HPDE6-E6E7 (cell line): ENCODE results near the gene AHNAK.
"Not testable (repeated sequence)": the region's sequence is repeated elsewhere in the genome, so short reads cannot be mapped to it uniquely, and the experiment has no call there.

Experiments
- DNase-seq: peaks from one replicate; pipeline ENCODE4 v3.0.0; 2011; ENCODE audit warnings: missing footprints; ENCODE audit errors: extremely low spot score

Gene AHNAK

DNA sequence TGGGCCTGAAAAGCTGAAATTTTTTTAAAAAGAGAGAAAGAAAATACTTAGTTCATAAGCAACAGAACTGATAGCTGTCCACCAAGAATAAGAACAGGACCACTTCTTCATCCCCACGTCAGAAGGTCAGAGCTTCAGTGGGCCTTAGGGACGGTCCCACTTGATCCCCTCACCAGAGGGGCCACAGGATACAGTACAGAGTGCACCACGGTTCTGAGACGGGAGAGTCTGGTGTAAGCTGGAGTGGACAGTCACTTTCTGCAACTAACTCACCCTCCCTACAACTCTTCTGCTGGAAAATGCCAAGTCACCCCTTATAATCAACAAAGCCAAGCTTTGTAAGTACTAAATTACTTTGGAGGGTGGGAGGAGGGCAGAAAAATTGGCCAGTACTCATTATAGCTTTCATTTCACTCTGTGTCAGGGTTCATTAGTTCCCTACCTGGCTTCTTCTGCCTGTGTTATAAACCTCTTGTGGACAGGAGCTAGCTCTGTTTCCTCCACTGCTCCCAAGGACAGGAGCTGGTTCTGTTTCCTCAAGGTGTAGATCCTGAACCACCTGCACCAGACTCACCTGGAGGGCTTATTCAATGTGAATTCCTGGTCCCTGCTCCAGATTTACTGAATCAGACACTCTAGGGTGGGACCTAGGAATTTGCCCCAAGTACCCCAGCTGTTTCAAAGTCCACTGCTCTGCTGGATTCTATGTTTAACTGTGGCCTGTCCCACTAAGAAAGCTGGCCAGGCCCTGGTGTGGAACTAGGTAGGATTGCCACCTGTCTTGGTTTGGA lies 88.2 kb downstream of the AHNAK start:
- no peak for DNase-seq

DNA sequence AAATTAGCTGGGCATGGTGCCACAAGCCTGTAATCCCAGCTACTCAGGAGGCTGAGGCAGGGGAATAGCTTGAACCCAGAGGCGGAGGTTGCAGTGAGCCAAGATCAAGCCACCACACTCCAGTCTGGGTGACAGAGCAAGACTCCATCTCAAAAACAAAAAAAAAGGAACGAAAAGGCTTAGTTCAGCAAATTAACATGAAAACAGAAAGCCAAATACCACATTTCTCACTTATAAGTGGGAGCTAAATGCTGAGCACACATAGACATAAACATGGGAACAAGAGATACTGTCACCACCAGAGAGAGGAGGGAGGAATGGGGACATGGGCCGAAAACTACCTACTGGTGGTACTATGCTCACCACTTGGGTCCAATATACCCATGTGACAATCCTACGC lies 89.1 kb downstream of the AHNAK start:
- DNase-seq: no peak

DNA sequence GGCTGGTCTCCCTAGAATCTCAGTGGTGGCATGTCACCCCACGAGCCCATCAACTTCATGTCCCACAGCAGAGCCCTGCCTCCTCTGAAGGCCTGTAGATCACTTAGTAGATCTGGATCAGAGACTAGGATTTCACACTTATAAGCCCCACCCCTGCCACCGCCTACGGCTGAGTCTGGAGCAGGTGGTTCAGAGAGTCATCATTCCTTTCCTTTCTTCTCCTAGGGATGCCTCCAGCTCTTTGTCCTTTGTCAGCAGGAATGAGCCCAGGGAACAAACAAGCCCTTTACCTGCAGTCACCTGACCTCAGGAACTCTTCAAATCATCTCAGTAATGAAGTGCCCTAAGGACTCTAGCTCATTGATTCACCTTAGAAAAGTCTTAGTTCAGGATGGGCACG lies 90.0 kb downstream of the AHNAK start:
- no peak for DNase-seq

DNA sequence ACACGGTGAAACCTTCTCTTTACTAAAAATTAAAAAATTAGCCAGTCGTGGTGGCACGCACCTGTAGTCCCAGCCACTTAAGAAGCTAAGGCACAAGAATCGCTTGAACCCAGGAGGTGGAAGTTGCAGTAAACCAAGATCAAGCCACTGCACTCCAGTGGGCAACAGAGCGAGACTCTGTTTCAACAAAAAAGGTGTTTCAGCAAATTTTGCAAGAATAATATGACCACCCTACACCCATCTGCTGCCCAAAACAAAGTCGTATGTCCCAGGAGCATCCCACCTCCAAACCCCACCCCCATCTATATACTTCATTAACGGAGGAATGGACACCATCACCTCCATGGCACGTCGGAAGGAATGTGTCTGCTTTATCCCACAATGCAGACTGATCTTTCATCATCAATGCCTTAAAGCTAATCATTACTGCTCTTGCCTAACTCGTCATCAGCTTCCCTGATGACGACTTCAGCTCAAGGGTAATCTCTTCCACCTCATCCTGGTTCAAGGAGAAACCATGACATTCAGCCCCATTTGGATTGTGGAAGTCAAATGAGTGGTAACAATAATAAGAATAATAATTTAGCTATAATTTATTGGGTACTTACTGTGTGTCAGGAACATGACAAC lies 93.7 kb downstream of the AHNAK start:
- no peak for DNase-seq

DNA sequence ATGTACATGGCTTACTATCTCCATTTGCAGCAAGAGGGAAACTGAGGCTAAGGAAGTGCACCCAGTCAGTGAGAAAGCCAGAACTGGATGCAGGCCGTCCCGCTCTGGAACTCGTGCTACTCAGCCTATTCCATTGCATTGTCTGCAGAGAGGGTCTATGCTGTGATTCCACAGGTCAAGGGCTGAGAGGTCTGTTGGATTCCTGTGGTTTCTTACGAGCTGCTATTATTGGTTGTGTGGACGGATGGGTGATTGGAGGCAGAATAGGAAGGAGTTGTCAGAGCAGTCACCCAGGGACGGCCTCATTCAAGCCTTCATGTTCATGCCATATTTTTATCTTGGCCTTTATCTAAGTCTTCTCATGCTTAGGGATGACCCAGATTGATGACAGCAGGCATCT lies 94.3 kb downstream of the AHNAK start:
- DNase-seq: no peak

DNA sequence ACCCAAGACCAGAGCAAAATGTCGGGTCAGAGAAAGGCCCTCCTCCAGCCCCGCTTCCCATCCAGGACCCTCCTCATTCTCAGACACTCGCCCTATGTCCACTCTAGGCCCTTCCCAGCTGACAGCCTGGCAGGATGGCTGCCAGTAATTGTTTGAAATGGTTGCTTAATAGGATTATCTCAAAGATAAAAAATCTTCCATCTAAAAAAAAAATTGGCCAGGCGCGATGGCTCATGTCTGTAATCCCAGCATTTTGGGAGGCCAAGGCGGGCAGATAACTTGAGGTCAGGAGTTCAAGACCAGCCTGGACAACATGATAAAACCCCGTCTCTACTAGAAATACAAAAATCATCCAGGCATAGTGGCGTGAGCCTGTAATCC lies 95.4 kb downstream of the AHNAK start:
- DNase-seq: no peak

DNA sequence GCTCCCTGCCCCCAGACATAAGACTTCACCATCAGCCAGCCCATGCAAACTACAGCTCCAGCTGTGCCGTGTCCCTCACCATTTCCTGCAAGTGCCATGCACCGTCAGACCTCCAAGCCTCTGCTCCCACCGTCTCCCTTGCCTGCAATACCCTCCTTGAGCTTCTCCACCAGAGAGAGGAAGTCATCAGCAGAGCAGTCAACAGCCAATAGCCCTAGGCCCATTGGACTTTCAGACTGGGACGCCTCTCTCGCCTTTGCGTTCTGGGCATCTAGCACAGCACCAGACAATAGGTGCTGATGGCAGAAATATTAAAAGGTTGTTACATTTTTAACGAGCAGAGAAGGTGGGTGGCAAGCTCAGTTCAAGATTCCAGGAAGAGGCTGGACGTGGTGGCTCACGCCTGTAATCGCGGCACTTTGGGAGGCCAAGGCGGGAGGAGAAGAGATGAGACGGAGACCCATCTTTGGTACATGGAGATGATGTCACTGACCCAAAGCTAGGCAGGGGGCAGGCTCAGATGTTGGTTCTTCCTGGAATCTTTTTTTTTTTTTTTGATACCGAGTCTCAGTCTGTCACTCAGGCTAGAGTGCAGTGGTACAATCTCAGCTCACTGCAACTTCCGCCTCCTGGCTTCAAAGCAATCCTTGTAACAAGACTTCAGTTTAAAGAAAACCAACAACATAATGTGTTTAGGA lies 95.9 kb downstream of the AHNAK start:
- no peak for DNase-seq

DNA sequence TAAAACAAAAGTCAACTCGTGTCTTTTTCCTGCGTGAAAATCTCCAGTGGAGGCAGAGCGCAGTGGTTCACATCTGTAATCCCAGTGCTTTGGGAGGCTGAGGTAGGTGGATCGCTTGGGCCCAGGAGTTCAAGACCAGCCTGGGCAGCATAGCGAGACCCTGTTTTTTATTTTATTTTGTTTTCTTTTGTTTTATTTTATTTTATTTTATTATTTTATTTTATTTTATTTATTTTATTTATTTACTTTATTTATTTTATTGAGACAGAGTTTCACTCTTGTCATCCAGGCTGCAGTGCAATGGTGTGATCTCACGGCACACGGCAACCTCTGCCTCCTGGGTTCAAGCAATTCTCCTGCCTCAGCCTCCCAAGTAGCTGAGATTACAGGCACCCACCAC lies 96.7 kb downstream of the AHNAK start:
- not testable (repeated sequence) for DNase-seq

DNA sequence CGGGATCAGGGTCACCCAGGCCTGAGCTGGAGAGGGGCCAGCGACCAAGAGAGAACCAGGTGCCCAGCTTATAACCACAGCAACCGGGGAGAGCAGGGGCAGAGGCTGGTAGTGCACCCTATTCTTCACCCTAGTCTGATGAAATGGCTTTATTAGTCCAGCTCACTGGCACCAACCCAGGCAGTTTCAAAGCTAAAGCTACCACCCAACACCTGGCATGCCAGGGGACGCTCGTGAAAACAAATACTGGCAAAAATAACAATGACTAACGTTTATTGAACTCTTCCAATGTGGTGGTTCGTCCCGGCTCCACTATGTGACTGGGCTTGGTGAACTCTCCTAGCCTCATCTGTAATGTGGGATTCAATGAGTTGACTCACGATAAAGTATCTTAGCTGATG lies 97.2 kb downstream of the AHNAK start:
- no peak for DNase-seq

DNA sequence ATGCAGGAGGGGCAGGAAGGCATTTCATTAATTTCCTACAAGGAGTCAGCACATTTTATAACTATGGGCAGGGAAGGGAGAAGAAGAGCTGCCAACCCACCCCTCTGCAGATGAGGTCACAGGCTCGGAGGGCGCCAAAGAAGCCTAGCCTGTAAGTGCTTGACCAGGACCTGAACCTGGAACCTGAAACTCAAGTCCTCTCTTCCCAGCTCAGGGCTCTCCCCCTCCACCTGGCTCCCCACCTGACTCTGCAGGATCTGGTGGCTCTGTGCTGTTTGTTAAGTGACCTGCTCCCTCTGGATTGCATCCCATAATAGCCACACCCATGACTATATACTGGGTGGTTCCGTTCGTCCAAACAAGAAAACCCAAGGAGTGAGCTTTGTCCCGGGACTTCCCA lies 100.5 kb downstream of the AHNAK start:
- no peak for DNase-seq

DNA sequence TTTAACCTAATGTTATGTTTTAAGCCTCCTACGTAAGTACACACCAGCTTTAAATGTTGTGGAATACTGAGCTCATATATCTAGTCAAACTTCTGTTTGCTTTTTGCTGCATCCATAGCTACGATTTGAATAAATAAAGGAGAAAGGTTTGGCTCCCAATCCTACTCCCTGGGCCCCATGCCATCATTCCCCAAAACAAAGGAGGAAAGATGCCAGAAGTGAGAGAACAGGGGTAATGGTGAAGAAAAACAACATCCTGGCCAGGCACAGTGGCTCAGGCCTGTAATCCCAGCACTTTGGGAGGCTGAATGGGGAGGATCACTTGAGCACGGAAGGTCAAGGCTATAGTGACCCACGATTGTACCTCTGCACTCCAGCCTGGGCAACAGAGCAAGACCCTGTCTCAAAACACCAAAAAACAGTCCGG lies 101.3 kb downstream of the AHNAK start:
- no peak for DNase-seq

DNA sequence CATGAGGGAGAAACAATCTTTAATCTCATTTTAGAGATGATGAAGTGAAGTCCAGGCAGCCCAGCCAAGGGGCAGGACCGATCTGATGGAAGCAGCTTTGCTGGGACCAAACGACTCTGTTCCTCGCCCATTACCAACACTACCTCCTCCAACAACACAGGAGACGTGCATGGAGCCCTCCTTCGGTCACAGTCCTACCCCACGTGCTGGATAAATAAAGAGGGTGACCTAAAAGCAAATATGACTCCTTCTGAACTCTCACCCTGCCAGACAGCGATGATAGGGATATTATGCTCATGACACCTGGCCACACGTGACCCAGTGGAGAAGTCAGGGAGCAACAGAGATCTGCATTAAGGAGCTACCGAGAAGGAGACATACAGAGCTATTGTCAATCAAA lies 101.8 kb downstream of the AHNAK start:
- DNase-seq: no peak

DNA sequence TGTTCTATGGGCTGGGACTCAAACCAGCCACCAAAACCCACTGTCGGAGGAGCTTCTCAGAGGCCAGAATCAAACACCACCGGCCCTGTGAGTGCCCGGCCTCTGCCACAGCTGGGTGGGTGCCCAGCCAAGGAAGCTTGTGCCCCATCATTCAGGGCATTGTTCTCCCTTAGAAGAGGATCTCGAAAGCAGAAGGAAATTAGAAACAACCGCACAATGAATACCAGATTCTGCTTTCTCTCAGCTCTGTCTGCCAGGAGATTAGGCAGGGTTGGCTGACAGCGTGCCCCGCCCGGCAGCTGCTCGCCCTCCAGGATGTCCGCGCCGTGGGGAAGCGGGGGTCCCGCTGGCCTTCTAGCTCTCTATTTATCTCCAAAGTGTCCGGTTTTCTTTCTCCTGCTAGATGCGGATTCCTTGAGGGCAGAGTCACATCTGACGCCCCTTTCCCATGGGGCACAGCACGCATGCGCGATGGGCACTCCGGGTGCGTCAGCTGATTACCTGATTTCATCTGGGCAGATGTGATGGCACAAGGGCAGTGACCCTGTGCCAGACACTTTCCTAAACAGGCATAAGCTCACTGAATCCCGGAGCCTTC lies 102.3 kb downstream of the AHNAK start:
- DNase-seq: no peak

DNA sequence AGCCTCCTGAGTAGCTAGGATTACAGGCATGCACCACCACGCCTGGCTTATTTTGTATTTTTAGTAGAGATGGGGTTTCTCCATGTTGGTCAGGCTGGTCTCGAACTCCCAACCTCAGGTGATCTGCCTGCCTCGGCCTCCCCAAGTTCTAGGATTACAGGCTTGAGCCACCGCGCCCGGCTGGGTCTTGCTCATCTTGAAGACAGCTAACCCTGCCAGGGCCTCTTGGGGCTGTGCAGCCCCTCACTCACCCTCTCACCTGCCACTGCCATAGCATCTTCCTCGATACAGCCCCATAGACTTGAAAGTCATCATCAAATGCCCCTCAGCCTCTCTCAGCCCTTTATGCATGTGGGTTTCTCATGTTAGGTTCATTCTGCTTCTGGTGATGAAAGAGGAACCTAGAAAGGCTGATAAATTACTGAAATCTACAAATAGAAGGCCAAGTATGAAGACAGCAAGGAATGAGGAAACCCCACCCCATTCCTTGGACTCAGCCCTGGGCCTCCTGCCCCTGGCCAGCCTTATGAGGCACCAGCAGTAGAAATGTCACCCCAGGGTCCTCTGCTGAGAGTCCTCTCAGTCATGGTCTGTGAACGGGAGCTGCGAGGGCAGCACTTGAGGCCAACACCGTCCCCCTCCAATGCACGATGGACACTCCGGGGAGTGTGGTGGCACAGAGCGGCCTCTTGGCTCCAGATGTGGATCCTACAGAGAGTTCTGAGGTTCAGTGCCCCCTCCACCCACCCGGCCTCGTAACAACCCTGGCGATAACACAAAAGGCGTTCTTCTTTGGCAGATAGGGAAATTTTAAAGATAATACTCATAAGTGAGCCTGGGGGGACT lies 103.0 kb downstream of the AHNAK start:
- DNase-seq: no peak

DNA sequence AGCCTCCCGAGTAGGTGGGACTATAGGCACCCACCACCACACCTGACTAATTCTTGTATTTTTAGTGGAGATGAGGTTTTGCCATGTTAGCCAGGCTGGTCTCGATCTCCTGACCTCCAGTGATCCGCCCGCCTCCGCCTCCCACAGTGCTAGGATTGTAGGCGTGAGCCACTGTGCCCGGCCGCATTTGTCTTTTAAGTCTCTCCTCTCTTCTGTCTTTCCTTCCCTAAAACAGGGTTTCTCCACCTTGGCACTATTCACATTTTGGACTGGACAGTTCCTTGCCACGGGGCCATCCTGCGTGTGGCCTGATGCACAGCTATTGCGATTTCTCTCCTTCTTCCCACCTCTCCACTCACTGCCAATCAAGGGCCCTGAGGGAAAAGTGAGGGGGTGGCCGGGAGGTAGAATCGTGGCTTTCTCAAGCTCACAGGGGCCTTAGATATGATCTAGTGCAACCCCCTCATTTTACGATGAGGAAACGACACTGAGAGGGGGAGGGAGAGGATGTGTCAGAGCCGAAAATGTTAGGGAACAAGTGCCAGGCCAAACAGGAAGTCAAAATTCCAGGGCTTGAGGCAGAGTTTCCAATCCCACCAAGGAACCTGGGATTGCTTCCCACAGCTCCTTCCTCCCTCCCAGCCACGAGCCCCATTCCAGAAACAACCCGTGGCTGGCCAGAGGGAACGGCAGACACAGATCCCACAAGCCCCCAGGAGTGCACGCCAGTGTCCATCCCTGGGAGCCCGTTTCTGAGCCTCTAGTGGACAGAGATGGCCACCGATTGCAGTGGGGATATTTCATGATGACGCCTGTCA lies 106.6 kb downstream of the AHNAK start:
- DNase-seq: no peak

DNA sequence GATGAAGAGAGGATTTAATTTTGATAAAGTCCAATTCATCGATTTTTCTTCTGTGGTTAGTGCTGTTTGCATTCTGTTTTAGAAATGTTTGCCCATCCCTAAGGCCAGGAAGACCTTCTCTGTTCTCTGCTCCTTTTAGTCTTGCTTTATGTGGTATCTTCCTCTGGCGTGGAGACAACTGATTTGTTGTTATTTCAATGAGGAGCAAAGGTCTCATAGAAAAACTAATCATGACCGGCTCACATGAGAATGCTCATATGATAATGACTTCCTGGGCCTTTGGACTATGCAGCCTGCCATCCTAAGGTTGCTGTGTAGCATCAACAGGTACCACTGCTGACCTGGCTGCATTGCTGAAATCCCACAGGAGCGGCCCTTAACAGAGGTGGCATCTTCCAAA lies 108.0 kb downstream of the AHNAK start:
- no peak for DNase-seq

DNA sequence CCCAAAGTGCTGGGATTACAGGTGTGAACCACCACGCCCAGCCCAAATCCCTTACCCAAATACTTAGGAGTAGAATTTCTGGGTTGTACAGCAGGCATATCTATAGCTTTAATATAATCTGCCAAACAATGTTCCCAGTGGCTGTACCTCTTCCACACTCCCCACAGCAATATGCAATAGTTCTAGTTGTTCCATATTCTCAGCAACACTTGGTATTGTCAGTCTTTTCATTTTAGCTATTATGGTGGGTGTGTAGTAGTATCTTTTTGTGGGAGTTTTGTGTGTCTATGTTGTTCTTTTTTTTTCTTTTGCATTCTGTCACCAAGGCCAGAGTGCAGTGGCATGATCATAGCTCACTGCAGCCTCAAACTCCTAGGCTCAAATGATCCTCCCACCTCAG lies 109.0 kb downstream of the AHNAK start:
- DNase-seq: no peak

DNA sequence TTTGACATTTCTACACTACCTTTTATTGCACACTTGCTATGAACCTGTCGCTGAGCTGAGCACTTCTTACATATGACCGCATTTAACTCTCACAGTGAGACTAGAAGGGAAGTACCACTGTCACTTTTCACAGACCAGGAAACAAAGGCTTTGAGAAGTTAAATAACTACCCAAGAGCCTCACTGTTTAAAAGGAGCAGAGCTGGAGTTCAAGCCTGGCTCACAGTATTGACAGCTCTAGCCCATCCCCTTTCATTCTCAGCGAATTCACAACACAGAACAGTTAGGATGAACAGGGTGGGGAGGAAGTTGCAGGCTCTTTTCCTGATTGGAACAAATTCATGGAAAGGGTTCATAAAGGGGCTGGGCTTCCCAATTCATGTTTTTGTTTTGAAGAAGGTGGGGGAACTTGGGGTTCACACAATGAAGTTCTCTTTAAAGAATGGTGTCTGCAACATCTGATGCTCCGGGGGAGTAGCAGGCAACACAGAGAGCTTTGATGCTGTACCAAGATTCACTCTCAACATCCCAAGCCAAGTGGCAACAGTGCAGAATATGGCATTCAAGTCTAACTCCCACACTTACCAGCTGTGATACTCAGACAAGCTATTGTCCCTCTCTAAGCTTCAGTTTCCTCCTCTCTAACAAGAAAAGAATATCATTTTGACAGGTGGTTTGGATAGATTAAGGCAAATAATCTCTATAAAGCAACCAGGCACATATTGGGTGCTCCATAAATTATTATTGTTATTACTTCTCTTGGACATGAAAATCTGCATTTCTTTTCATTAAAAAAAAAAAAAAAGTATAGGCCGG lies 110.6 kb downstream of the AHNAK start:
- no peak for DNase-seq

DNA sequence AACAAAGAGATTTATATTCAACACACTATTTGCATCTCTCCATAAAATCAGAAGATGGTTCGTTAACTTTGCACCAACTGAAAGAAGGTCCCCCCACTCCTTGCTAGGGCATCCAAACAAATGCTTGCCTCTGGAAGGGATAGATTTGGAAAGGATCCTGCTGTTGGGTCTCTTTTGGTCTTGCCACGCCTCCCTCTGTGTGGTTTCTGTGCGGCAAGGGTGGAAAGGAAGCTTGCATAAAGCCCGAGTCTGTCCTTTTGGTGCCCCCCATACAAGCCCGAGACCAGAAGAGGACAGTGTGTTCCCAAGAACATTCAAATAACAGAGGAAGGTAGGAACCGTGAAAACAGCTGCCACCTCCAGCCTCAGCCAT lies 112.7 kb downstream of the AHNAK start:
- no peak for DNase-seq
